ENCODE measurements around the gene NOX3.

The NOX3 gene

GRCh38 chr6:155432293-155432692 lies 23.3 kb downstream of the NOX3 start:
- no peak for DNase-seq

- DNase-seq, result no peak
Observed at GRCh38 chr6:155429321-155429893, 26.2 kb downstream of the NOX3 start.

DNA sequence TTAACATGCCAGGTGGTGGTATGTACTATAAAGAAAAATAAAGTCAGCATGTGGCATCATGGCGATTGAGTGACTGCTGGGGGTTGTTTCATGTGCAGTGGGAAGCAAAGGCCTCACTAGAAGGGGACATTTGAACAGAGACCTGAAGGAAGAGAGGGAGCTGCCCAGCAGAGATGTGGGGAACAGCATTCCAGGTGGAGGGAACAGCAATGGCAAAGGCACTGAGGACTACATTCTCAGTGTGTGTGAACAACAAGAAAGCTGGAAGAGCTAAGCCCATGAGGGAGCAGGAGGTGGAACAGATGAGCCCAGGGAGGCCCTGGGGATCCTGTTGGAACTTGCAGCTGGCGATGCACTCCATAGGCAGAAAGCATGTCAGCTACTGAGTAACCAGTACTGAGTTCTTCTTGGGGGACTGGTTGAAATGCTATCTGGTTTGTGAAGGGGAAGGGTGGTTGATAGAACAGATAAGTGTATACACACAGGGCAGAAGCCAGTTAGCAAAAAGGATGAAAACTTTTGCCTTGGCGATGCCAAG lies 29.2 kb downstream of the NOX3 start:
- no peak for DNase-seq

DNA sequence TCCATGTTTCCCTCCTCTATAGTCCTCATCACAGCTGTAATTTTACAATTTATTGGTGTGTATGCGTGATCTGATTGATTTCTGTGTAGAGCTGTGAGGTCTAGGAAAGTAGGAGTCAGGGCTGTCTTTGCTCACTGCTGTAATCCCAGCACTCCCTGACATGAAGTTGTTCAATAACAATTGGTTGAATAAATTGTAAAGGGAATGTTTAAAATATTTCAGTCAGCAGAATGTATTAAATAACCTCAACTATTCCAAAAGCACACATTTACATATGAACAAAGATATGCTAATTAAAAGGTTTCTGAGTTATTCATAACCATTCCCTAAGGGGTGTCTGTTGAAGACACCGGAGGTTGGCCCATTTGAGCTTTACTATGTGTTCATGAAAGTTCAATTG lies 31.5 kb downstream of the NOX3 start:
- no peak for DNase-seq

GRCh38 chr6:155422635-155423034 lies 33.0 kb downstream of the NOX3 start:
- DNase-seq, result no peak

GRCh38 chr6:155420492-155420891 lies 35.1 kb downstream of the NOX3 start:
- DNase-seq, result no peak

GRCh38 chr6:155419161-155419560 lies 36.5 kb downstream of the NOX3 start:
- DNase-seq, result no peak

DNA sequence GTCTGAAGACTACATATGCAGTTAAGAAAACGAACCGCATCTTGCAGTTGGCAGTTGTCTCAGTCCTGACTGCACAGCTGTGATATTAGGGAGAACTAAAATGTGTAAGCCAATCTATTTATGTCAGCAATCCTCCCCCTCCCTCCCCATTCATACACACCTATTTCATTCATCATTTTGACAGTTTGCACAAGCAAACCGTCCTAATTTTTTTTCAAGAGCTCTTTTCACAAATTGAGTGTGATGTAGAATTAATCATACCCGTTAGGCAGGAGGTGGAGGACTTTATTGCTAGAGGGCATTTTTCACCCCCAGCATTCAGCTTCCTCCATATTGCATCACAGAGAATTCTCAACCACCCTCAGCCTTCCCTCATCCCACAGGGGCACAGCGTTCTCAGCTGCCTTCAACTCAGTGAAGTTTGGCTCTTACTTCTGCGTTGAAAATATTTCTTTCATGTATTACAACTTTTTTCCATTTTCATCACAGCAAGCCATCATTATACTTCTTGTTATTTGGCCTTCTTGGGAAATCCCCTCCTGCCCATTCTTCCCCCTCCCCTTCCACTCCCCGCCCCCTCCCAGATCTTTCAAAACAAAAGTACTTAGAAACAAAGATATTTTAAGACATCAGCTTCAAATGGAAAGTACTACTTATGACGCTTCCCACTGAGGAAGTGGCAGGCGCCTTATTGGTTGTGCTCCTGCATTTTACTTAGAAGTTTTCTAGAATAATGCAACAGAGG lies 37.5 kb downstream of the NOX3 start:
- peak; percentile 13 for DNase-seq

DNA sequence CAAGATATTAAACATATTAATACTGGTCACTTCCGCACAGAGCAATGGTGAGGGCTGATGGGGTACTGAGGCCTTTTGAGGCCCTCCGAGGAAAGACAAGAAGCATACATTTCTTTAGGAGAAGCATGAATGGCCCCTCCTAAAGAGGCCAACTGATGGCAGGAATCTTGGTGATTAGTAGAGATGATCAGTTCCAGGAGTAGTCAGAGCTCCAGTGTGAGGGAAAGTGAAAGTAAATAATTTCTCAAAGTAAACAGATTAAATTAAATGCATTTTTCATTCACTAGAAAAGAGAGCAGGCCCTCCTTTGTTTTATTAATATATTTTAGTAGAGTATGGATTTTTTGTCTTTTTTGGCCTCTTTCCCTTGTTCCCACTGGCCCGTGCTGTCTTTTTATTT lies 38.2 kb downstream of the NOX3 start:
- no peak for DNase-seq

DNA sequence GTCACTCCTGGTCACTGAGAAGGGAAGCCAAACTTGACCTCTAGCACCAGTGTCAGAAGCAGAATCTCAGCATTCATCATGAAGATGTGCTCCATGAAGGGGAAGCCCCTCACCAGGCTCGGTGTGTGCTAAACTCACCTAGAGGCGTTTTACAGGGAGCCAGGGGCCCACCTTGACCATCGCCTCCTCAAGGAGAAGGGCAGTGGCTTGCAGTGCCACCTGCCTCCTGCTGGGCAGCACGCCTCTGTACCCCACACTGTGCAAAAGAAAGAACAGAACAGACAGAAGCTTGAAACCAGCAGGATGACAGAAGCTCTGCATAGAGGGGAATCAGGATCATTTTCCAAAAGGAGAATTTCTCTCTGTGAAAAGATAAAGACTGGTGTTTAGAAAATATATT lies 39.7 kb downstream of the NOX3 start:
- DNase-seq, result no peak

DNA sequence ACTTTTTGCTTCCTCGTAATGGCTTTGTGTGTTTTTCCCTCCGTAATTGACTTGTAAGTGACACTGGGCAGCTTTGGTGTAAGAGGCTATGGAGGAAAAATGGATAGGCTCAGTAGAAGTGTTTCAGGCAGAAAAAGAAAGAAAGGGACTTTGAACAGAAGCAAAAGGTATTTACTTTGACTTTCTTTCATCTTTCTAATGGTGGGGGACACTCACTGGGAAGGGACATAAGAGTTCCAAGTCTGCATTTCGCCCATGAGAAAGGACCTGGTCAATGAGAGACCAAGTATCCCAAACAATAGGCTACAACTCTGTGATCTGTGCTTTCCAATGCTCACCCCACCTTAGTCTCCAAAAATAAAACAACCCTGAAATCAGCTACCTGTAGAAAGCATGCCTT lies 41.6 kb downstream of the NOX3 start:
- no peak for DNase-seq

GRCh38 chr6:155412335-155412734 lies 43.3 kb downstream of the NOX3 start:
- DNase-seq, result no peak

DNA sequence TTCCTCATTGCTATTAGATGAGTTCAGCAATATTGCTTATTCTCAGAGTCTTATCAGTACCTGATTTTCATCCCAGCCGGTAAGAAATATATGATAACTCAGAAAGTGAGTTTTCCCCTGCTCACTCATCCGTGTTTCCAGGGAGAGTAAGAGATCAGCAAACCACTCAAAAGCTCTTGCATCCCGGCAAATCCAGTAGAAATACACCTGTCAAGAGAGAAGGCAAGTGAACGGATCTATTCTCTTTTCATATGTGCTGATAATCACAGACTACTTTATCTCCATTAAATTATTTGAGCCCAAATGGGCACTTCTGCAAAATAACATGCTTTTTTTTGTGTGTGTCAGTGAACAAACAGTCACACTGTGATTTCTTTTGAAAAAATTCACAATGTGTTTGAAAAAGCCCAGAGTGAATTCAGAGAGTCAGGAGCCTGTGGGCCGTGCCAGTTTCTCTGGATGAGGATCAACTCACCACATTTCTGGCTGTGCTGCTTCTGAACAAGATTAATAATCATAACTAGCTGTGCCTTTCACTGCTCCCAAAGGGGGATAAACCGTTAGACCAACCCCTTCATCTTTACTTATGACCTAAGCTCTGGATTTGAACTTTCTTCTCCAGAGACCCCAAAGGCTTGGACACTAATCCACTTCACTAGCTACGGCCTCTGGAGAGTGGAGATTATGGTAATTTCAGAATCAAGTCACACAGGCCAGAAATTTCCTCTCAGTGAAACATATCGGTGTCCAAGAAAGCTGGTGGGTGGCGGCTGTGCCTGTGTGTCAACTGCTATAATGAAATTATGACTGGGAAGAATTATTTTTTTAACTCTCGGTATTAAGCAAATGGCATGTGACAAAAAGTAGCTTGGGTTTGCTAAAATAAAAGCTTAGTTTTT lies 44.2 kb downstream of the NOX3 start:
- no peak for DNase-seq

- no peak for DNase-seq
Observed at GRCh38 chr6:155409391-155409790, 46.2 kb downstream of the NOX3 start.

- no peak for DNase-seq
Observed at GRCh38 chr6:155408981-155409380, 46.7 kb downstream of the NOX3 start.

GRCh38 chr6:155408231-155408630 lies 47.4 kb downstream of the NOX3 start:
- no peak for DNase-seq

DNA sequence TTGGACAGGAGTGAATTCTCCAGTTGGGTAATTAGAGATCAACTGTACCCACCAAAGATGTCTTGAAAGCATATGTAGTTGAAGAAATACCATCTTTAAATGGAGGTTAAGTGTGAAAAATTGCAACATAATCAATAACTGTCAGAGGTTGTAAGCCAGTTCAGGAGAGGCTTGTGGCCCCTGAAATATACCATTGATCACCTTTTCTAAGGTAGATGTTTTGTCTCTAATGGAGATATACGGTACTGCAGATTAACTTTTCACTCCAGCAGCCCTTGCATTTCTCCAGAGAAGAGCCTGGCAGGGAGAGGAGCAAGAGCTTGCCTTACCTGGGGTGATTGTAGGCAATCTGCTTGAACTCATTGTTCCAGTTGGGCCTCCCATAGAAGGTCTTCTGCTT lies 48.8 kb downstream of the NOX3 start:
- no peak for DNase-seq

DNA sequence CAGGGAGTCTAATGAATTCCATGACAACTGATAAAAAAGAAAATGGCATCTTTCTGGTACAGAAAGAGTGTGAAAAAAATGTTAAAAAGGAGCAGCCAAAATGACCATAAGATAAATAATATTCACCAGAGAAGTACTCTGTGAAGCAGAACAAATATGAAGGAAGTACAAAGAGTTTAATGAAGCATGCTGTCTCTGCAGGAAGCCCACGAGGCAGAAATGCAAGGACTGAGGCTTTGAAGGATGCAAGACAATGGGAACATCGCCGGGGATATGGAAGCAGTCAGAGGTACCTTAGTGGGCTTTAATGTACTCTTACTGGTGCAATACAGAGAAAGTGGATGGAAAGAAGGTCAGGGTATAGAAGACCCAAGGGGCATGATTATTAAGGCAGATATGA lies 50.7 kb downstream of the NOX3 start:
- DNase-seq, result no peak

DNA sequence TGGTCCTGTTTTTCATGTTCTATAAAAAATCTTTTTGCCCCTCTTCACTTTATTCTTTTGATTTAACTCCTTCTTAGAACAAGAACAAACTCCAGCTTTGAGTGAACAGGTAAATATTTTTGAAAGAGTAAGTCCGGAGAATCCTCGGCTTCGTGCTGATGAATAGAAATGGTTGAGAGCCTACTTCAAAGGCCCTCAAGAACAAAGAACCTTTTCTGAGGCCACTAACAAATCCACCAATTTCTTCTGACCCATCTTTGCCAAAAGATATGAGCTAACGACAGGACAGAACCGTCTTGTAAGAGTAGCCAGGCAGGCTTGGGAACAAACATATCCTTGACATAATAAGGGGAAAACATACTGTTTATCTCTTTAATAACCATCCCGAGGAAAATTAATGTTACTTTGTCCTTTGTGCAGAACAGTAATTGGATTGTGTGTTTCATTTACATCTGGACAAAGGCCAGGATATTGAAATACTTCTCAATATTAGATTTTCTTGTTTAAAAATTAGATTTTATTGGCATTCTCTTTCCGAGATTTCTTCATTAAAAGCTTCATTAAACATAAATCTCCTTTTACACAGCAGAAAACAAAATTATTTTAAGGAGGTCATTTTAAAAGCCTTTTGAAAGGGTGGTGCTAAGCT lies 52.9 kb downstream of the NOX3 start:
- DNase-seq, result no peak

DNA sequence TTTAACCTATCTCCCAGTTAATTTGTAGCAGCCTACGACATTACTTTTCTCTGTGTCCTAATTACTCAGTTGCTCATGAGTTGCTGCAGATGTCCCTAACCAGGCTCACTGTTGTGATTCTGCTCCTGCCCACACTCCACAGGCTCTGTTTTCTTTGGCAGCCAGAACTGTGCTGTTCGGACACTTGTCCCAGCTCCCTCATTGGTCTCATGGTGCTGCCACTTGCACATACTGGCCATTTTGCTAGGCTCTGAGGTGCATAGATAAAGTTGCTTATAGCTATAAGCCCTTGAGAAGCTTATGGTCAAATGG lies 55.0 kb downstream of the NOX3 start:
- DNase-seq, result no peak

DNA sequence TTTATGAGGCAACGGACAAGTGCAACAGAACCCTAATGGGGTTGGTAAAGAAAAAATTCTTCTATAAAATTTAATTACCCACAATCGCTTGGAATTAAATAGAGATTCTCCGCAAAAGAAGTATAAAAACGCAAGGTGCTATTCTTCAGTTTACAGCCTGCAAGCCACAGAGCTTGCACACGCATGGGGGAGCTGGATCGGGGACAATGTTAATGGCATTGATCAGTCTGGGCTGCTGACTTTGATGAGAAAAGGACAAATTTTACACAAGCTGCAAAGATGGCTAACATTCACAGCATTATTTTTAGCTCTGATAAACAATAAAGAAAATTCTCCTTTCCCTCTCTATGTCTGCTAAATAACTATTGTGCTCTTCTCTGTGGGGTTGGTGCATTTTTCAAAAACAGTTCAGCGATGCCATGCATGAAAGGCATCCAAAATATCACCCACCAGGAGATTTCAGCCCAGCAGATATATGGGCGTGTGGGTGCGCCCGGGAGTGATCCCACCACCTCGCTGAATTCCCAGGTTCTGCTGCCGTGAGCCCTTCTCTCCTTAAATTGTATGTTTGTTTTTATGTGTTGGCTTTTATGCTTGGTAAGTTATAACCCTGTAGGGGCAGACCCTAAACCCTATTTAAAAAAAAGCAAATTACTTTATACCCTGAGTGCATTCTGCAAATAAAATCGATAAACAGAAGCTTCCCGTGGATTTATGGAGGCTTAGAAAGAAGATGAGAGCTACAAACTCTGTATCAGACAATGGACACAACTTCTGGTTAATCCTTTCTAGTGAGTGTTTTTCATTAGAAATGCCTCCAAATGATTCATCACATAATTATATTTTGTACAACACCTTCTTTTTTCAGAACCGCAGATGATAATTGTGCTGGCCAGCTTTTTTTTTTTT lies 55.6 kb downstream of the NOX3 start:
- DNase-seq, result no peak

DNA sequence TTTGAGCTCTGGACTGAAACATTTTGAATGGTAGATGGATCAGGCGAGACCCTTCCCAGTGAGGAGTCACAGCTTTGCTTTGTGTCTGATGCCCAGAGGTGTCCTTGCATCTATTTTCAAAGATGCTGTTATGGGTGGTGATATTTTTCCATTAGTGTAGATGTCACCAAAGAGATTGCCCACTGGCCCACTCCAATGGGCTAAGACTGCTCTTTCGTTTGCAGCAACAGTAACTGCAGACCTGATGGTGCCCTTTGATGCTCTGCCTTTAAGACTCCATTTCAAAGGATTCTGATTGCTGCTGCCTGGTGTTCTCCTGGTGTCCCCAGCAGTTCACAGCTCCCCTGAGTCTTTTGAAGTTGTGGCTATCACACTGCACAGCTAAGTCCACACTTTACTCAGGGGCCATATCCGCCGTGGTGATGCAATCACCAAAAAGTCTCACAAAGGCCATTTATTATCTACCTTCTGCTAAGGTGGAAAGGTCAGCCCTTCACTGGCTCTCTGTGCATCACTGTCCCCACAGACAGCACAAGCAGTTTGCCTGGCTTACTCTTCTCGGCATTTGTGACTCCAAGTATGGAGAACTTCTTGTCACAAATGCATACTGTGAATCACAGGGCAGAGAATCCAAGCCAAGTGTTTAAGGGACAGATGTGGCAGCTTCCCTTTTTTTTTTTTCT lies 56.4 kb downstream of the NOX3 start:
- DNase-seq, result no peak
